Natural killer cell treated with Interleukin-12 subunit alpha and Interleukin-12 subunit beta and Interleukin-15 and Interleukin-18, amount 100 ng/mL, for 72 hours (primary cell): ENCODE data around the gene PYGB. TPM values are rescaled to one million over a fixed set of nuclear protein-coding genes. Genes with fewer than 3 reads are reported as not detected.
"Not testable (repeated sequence)": the region's sequence is repeated elsewhere in the genome, so short reads cannot be mapped to it uniquely, and the experiment has no call there.

ENCODE experiments used
- ATAC-seq, 2 donors: fragments of 150-1000 bp; cut with Tn5 transposase in 1 of 2; sonication (Bioruptor Pico), chemical (Tn5 transposase) in 1 of 2; 2 replicates each; pipeline ENCODE4 v1.10.0; 2021
- DNase-seq: peaks from one replicate; pipeline ENCODE4 v3.0.0; 2022; ENCODE audit warnings: low spot score
- H3K27ac Mint-ChIP-seq, 2 donors: 1 replicate in 1 of 2; 2 replicates in 1 of 2; pipeline ENCODE4 v1.8.0; 2022; ENCODE audit warnings: mixed read lengths in 2 of 2, mild to moderate bottlenecking in 1 of 2, moderate library complexity in 1 of 2
- H3K27me3 Mint-ChIP-seq, 2 donors: 1 replicate in 1 of 2; 2 replicates in 1 of 2; pipeline ENCODE4 v1.8.0; 2022; ENCODE audit warnings: mixed read lengths in 2 of 2
- H3K36me3 Mint-ChIP-seq: one replicate; pipeline ENCODE4 v1.8.0; 2022; ENCODE audit warnings: mixed read lengths
- H3K4me1 Mint-ChIP-seq, 2 donors: 1 replicate in 1 of 2; 2 replicates in 1 of 2; pipeline ENCODE4 v1.8.0; 2022; ENCODE audit warnings: low read depth in 2 of 2, mixed read lengths in 2 of 2, mild to moderate bottlenecking in 1 of 2
- H3K4me3 Mint-ChIP-seq: one replicate; pipeline ENCODE4 v1.8.0; 2022; ENCODE audit warnings: mixed read lengths
- H3K9me3 Mint-ChIP-seq: 2 replicates; pipeline ENCODE4 v1.8.0; 2022; ENCODE audit warnings: mixed read lengths
- total RNA-seq, 2 donors: library from RNA; stranded (reverse); gene quantifications; one replicate each; pipeline ENCODE4 v1.2.3, GENCODE V29; 2022

The PYGB gene
- total RNA-seq, 2 donors from 2014 or later = 35.9 to 40.4 TPM

- Mint-ChIP-seq H3K4me3 (no peak overlapping the region), H3K36me3 (no peaks in the 10 kb centered on the region), H3K27me3 (peaks cover 0 to 12% of the 10 kb centered on the region in 2 donors), H3K9me3 (no peaks in the 10 kb centered on the region), H3K27ac (no peak overlapping the region), H3K4me1 (peaks cover 6 to 8% of the 10 kb centered on the region in 2 donors)
- no peak for ATAC-seq
- peak; percentile 25 for DNase-seq
Observed at GRCh38 chr20:25233016-25233772, 14.7 kb upstream of the PYGB start.

GRCh38 chr20:25234009-25234849, 13.7 kb upstream of the PYGB start:
- H3K27me3 Mint-ChIP-seq = peaks cover 0 to 14% of the 10 kb centered on the region in 2 donors
- H3K4me1 Mint-ChIP-seq = peaks cover 8 to 11% of the 10 kb centered on the region in 2 donors
- not testable (repeated sequence) for H3K36me3 Mint-ChIP-seq, H3K9me3 Mint-ChIP-seq, H3K4me3 Mint-ChIP-seq, ATAC-seq, H3K27ac Mint-ChIP-seq, DNase-seq

- no peaks in the 10 kb centered on the region for H3K9me3 Mint-ChIP-seq
- ATAC-seq (no peak), DNase-seq (no peak)
- no peaks in the 10 kb centered on the region for H3K36me3 Mint-ChIP-seq
- no peak overlapping the region for H3K4me3 Mint-ChIP-seq
- H3K27me3 Mint-ChIP-seq = peaks cover 0 to 20% of the 10 kb centered on the region in 2 donors
- H3K27ac Mint-ChIP-seq = peak overlapping the region in 1 of 2 donors; percentile 51
- H3K4me1 Mint-ChIP-seq = peaks cover 8 to 11% of the 10 kb centered on the region in 2 donors
Observed at GRCh38 chr20:25236450-25237304, 11.2 kb upstream of the PYGB start.

GRCh38 chr20:25237610-25238318, 10.1 kb upstream of the PYGB start:
- Mint-ChIP-seq H3K4me1 (peaks cover 8 to 11% of the 10 kb centered on the region in 2 donors), H3K4me3 (peak overlapping the region; percentile 81), H3K27me3 (peaks cover 9 to 20% of the 10 kb centered on the region in 2 donors), H3K27ac (peak overlapping the region; percentile 87 to 93), H3K9me3 (no peaks in the 10 kb centered on the region), H3K36me3 (no peaks in the 10 kb centered on the region)
- peak; percentile 96 to 98 for ATAC-seq
- peak; percentile 75 for DNase-seq

GRCh38 chr20:25238319-25239037, 9.4 kb upstream of the PYGB start:
- H3K27ac Mint-ChIP-seq = peak overlapping the region; percentile 87 to 93

GRCh38 chr20:25239387-25240370, 8.2 kb upstream of the PYGB start:
- H3K4me3 Mint-ChIP-seq = no peak overlapping the region
- DNase-seq = no peak
- no peaks in the 10 kb centered on the region for H3K9me3 Mint-ChIP-seq
- no peaks in the 10 kb centered on the region for H3K36me3 Mint-ChIP-seq
- H3K27ac Mint-ChIP-seq = peak overlapping the region in 1 of 2 donors; percentile 87
- ATAC-seq = no peak
- peaks cover 8 to 11% of the 10 kb centered on the region in 2 donors for H3K4me1 Mint-ChIP-seq
- peaks cover 9 to 23% of the 10 kb centered on the region in 2 donors for H3K27me3 Mint-ChIP-seq

More at GRCh38 chr20:25238319-25239037, 9.4 kb upstream of the PYGB start:
- Mint-ChIP-seq H3K4me1 (peaks cover 8 to 11% of the 10 kb centered on the region in 2 donors), H3K36me3 (no peaks in the 10 kb centered on the region), H3K27me3 (peaks cover 9 to 23% of the 10 kb centered on the region in 2 donors), H3K4me3 (peak overlapping the region; percentile 81), H3K9me3 (no peaks in the 10 kb centered on the region)
- ATAC-seq (no peak), DNase-seq (no peak)

GRCh38 chr20:25240851-25241658, 6.8 kb upstream of the PYGB start:
- DNase-seq, H3K9me3 Mint-ChIP-seq, H3K4me3 Mint-ChIP-seq, H3K36me3 Mint-ChIP-seq, H3K27ac Mint-ChIP-seq, ATAC-seq: not testable (repeated sequence)
- peaks cover 8 to 15% of the 10 kb centered on the region in 2 donors for H3K4me1 Mint-ChIP-seq
- peaks cover 10 to 20% of the 10 kb centered on the region in 2 donors for H3K27me3 Mint-ChIP-seq

GRCh38 chr20:25241659-25241955, 6.3 kb upstream of the PYGB start:
- ATAC-seq = not testable (repeated sequence)

GRCh38 chr20:25242231-25242630, 5.7 kb upstream of the PYGB start:
- H3K36me3 Mint-ChIP-seq = no peaks in the 10 kb centered on the region
- no peak overlapping the region for H3K4me3 Mint-ChIP-seq
- H3K9me3 Mint-ChIP-seq = no peaks in the 10 kb centered on the region
- peaks cover 15 to 16% of the 10 kb centered on the region in 2 donors for H3K27me3 Mint-ChIP-seq
- no peak overlapping the region for H3K27ac Mint-ChIP-seq
- H3K4me1 Mint-ChIP-seq = peaks cover 8 to 22% of the 10 kb centered on the region in 2 donors
- ATAC-seq (no peak), DNase-seq (no peak)

More at GRCh38 chr20:25241659-25241955, 6.3 kb upstream of the PYGB start:
- Mint-ChIP-seq H3K4me1 (peaks cover 8 to 18% of the 10 kb centered on the region in 2 donors), H3K27me3 (peaks cover 15 to 19% of the 10 kb centered on the region in 2 donors)
- H3K4me3 Mint-ChIP-seq, H3K36me3 Mint-ChIP-seq, H3K27ac Mint-ChIP-seq, H3K9me3 Mint-ChIP-seq, DNase-seq: not testable (repeated sequence)

GRCh38 chr20:25243416-25243979, 4.4 kb upstream of the PYGB start:
- Mint-ChIP-seq H3K27me3 (peaks cover 9 to 15% of the 10 kb centered on the region in 2 donors), H3K36me3 (no peaks in the 10 kb centered on the region), H3K27ac (no peak overlapping the region), H3K4me1 (peaks cover under 1 to 12% of the 10 kb centered on the region in 2 donors), H3K4me3 (no peak overlapping the region), H3K9me3 (no peaks in the 10 kb centered on the region)
- ATAC-seq (no peak), DNase-seq (no peak)

GRCh38 chr20:25244976-25245375, 2.9 kb upstream of the PYGB start:
- no peaks in the 10 kb centered on the region for H3K36me3 Mint-ChIP-seq
- H3K27ac Mint-ChIP-seq = peak overlapping the region in 1 of 2 donors; percentile 7
- H3K4me3 Mint-ChIP-seq = no peak overlapping the region
- peaks cover 11 to 22% of the 10 kb centered on the region in 2 donors for H3K4me1 Mint-ChIP-seq
- no peak for DNase-seq
- no peaks in the 10 kb centered on the region for H3K9me3 Mint-ChIP-seq
- ATAC-seq = no peak
- H3K27me3 Mint-ChIP-seq = peaks cover 9 to 15% of the 10 kb centered on the region in 2 donors
